Measurements from ENCODE around the gene MKRN2. TPM values are rescaled to one million over a fixed set of nuclear protein-coding genes. Genes with fewer than 3 reads are reported as not detected.

MKRN2 gene
- total and polyA plus RNA-seq, 2 donors (not counting 3 experiments of a cell fraction or from before 2014, with no cell fraction given) = 27.3 to 29.9 TPM

- ChIA-PET POLR2A (no interaction called here), CTCF (interaction anchor here (1.0 to 1.9 kb wide), 4 partner anchors 23 to 401 kb away, joined by 3 to 6 read pairs (median 3); partner anchors contain the start of gene TSEN2)
- dilution Hi-C loops (cut with MboI; ENCODE audit: extremely low pct_ligation_motif_present, low sequenced_read_pairs) (no loop called here), intact Hi-C loops (cut with micrococcal nuclease) (loop anchor here (5.0 kb wide), 1 partner anchor 399 kb away; no protein-coding TSS in a partner anchor)
- Histone ChIP-seq H3K27me3 (ENCODE audit: control insufficient read depth in 2 of 2, insufficient read depth in 2 of 2, low read length in 2 of 2) (no peaks in the 10 kb centered on the region), H3K36me3 (ENCODE audit: control insufficient read depth in 2 of 2, extremely low read depth in 1 of 2, insufficient read depth in 2 of 2, low read length in 2 of 2) (peaks cover 3 to 5% of the 10 kb centered on the region in 2 experiments), H3K9ac (replicated peaks; ENCODE audit: extremely low read depth, insufficient read depth, low read length) (no peak overlapping the region), H3K79me2 (ENCODE audit: control insufficient read depth, insufficient read depth, low read length) (no peaks in the 10 kb centered on the region), H3K27ac (ENCODE audit: insufficient read depth, low read depth, low read length) (no peak overlapping the region), H3K4me2 (ENCODE audit: insufficient read depth, low read length) (no peak overlapping the region), H3K9me3 (replicated peaks; ENCODE audit: control insufficient read depth, insufficient read depth, low read length) (no peaks in the 10 kb centered on the region), H3K4me3 (replicated peaks in 1 of 3; ENCODE audit: insufficient read depth in 1 of 3, low read depth in 1 of 3, low read length in 3 of 3) (no peak overlapping the region), H3K4me1 (ENCODE audit: control insufficient read depth, extremely low read depth, insufficient read depth, low read length) (no peaks in the 10 kb centered on the region), H2AFZ (ENCODE audit: low read depth, low read length) (no peak overlapping the region), H3K9me1 (replicated peaks; ENCODE audit: control insufficient read depth, extremely low read depth, insufficient read depth, low read length) (no peaks in the 10 kb centered on the region), H4K20me1 (replicated peaks; ENCODE audit: control insufficient read depth, extremely low read depth, insufficient read depth, low read length) (no peaks in the 10 kb centered on the region)
- BruUV-seq (replicated peaks) = no TSS peak
- DNase-seq (ENCODE audit: low read depth, low spot score) (no peak), FAIRE-seq (no peak)
- TF ChIP-seq POLR2AphosphoS5 (IDR thresholded peaks at IDR 0.05; ENCODE audit: insufficient read depth, low read depth, low read length) = no peak
- no peak for TF ChIP-seq GATA2 (IDR thresholded peaks at IDR 0.05; ENCODE audit: insufficient read depth, insufficient read length, low read depth, low read length)
- no peak for TF ChIP-seq CTCF (IDR thresholded peaks at IDR 0.05; ENCODE audit: extremely low read depth in 1 of 2, insufficient read depth in 1 of 2, low read depth in 1 of 2, low read length in 2 of 2)
- TF ChIP-seq POLR2A (IDR thresholded peaks at IDR 0.05; ENCODE audit: low read depth, low read length) = no peak
- TF ChIP-seq MYC (IDR thresholded peaks at IDR 0.05; ENCODE audit: low read depth, low read length) = no peak
- TF ChIP-seq EZH2 (IDR thresholded peaks at IDR 0.05; ENCODE audit: borderline replicate concordance, low read depth, low read length, severe bottlenecking) = no peak
- TF ChIP-seq, protein P1, sequence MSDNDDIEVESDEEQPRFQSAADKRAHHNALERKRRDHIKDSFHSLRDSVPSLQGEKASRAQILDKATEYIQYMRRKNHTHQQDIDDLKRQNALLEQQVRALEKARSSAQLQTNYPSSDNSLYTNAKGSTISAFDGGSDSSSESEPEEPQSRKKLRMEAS (IDR thresholded peaks at IDR 0.05; ENCODE audit: insufficient read depth, insufficient read length) = no peak
- no peak for TF ChIP-seq FOS (IDR thresholded peaks at IDR 0.05; ENCODE audit: borderline replicate concordance, insufficient read depth, low read length)
- no peak for TF ChIP-seq JUN (IDR thresholded peaks at IDR 0.05; ENCODE audit: borderline replicate concordance, insufficient read depth, insufficient read length, low read depth)
These were observed 20.5 kb upstream of the MKRN2 start for GRCh38 chr3:12536423-12536822.

Measured in endothelial cell of umbilical vein (primary cell).